HL-60 (cell line): ENCODE measurements around the gene CSH1.

ENCODE experiments used
- CTCF ChIP-seq: IDR thresholded peaks from one replicate; pipeline ENCODE4 v1.5.1; 2011; ENCODE audit warnings: low read length, control low read depth, inconsistent platforms; ENCODE audit not compliant: insufficient read depth
- POLR2AphosphoS5 ChIP-seq: IDR thresholded peaks from 2 replicates; pipeline ENCODE4 v1.6.1; 2012; ENCODE audit warnings: low read depth
- REST ChIP-seq: IDR thresholded peaks from 2 replicates; pipeline ENCODE4 v1.6.1; 2012; ENCODE audit warnings: low read depth; ENCODE audit not compliant: insufficient replicate concordance
- SPI1 ChIP-seq: IDR thresholded peaks from 2 replicates; pipeline ENCODE4 v1.6.1; 2012; ENCODE audit warnings: low read depth, mild to moderate bottlenecking, borderline replicate concordance

GRCh38 chr17:63941751-63942150 lies 45.4 kb upstream of the CSH1 start:
- TF ChIP-seq CTCF: no peak
- no peak for TF ChIP-seq SPI1
- TF ChIP-seq REST: no peak
- TF ChIP-seq POLR2AphosphoS5: no peak
